NOMO-1 treated with dmso at 0.1 percent for 144 hours (cell line): ENCODE data around the gene PIGM.
"Not testable (repeated sequence)": the region's sequence is repeated elsewhere in the genome, so short reads cannot be mapped to it uniquely, and the experiment has no call there.

ENCODE experiments used
- DNase-seq: peaks from one replicate; lab custom pipeline; 2025; ENCODE audit not compliant: unreplicated experiment; lab: John Stamatoyannopoulos, UW

Gene PIGM

GRCh38 chr1:160061369-160062229 is 29.8 kb upstream of the PIGM start:
- no peak for DNase-seq

- no peak for DNase-seq
These were observed 26.3 kb upstream of the PIGM start for GRCh38 chr1:160058087-160058486.

DNA sequence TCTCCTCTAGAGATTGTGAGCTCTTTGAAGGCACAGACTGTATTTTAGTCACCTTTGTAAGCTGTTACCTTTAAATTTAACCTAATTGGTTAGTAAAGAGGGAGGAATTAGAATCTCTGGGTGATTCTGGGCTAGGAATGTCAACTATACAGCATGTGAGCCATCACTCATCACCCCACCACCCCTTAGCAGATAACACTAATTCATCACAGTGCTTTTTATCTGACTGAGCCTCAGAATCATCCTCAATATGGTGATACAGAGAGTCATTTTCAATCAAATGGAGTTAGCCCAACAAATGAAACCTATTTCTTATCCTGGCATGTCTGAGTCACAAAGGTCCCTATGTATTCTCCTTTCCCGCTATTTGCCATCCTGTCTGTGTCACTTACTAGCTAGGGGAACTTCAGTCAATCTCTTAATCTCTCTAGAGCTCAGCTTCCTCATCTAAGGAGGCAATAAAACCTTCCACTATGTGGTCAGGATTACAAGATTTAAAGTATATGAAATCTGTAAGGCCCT is 24.9 kb upstream of the PIGM start:
- no peak for DNase-seq

GRCh38 chr1:160053548-160054365 is 22.0 kb upstream of the PIGM start:
- no peak for DNase-seq

GRCh38 chr1:160052936-160053335 is 21.1 kb upstream of the PIGM start:
- DNase-seq: no peak

GRCh38 chr1:160050619-160051018 is 18.8 kb upstream of the PIGM start:
- no peak for DNase-seq

DNA sequence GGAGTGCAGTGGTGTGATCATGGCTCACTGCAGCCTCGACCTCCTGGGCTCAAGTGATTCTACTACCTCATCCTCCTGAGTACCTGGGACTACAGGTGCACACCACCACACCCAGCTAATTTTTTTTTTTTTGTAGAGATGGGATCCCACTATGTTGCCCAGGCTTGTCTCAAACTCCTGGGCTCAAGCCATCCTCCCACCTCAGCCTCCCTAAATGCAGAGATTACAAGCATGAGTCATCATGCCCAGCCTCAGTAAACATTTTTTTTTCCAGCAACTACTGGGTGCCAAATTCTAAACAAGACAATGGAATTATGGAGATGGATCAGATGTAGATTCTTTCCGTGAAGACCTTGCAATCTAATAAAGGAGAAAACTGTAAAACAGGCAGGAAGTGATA is 18.4 kb upstream of the PIGM start:
- not testable (repeated sequence) for DNase-seq

GRCh38 chr1:160049101-160049500 is 17.3 kb upstream of the PIGM start:
- DNase-seq: no peak

DNA sequence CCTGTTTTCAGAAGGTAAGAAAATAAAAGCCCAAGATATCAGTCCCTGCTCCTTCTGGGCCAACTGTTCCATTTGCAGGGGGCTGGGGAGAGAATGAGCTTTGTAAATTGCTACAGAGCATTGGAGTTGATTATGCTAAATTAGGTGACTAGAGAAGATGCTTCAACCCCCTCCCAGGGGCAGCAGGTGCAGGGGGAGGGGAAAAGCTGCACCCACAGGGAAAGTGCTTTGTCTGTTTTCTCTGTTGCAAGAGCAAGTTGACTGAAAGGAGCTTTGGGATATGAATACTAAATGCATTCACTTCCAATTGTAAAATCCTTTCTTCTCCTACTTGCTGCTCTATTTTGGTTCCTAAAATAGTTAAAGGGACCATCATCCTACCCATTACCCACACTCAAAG is 16.5 kb upstream of the PIGM start:
- DNase-seq: no peak

GRCh38 chr1:160047111-160047991 is 15.6 kb upstream of the PIGM start:
- DNase-seq: no peak

GRCh38 chr1:160046494-160047110 is 14.8 kb upstream of the PIGM start:
- peak; percentile 20 for DNase-seq

DNA sequence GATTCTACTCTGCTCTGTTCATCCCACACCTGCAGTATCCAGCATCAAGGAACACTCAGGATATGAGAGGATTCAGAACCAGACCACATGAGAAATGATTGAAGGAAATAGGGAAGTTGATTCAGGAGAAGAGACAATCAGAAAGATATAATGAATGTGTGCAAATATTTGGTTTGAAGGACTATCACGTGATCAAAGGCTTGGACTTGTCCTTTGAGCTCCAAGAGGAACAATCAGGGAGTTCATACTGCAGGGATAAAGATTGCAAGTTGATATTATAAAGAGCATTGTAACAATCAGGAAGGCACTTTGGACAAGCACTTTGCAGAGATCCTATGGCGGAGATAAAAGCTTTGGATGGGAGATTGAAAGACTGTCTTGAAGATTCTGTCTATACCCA is 13.9 kb upstream of the PIGM start:
- DNase-seq: no peak

DNA sequence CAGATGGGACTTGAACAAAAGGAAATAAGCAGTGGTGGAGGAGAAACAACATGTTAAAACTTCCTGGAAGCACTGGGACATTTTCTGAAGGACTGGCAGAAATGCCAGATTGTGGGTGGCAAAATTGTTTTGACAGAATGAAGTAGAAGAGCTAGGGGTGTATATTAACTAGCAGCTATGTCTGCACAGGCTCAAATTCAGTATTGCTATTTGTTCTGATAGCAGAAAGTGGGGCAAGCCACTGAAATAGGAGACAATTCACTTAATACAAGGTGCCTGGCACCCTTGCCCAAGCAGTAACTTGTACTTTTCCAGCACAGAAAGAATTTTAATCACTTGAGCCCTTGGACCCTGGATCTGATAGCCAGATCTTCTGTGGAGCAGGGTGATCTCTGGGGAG is 11.8 kb upstream of the PIGM start:
- no peak for DNase-seq

- DNase-seq: no peak
These were observed 8.7 kb upstream of the PIGM start for GRCh38 chr1:160040476-160040875.

GRCh38 chr1:160032165-160032820 is 503 bp upstream of the PIGM start:
- no peak for DNase-seq

DNA sequence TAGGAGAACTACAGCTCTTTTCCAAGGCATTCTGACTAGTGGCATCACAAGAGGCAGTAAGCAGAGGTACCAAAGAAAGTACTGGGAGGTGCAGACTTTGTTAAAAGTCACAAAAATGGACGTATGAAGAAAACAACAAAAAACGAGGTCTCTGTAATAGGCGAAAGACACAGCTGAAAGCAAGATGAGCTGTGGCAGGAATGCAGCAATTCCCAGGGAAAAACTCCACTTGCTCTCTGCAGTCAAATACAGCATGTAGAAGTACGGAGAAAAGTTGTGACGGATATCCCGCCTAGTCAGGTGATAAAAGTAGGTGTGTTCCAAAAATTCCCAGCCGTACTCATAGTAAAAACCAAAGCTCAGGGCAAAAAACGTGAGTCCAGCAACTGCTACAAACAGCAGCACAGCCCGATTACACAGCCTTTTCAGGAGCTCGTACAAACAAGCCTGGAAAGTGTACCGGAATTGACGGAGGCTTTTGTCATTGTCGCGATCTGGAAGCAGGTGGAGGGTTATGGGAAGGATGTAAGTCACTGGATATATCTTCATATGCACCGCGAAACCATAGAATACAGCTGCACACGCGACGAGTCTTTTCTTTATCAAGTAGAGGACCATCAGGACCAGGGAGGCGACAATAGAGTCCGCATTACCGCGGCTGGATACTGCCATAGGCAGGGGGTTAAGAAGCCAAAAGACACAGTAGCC is 979 bp downstream of the PIGM start:
- DNase-seq: no peak

GRCh38 chr1:160028426-160028825 is 3.4 kb downstream of the PIGM start:
- DNase-seq: no peak

DNA sequence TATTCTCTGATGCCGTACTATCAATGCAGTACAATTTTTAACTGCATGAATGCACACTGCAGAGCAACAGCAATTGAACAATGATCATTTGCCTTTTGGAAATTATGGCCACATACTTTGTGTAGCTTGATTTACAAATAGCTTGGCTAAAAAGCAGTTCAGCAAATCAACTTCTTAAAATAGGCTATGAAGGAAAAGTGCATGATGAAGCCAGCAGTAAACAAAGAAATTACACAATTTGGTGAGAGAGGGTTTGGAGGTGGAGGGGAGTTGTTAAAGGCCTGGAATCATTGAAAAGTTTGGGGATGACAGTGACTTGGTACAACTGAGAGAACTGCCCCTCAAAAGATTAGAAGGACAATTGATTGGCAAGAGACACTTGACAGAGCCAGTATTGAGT is 6.5 kb downstream of the PIGM start:
- no peak for DNase-seq

DNA sequence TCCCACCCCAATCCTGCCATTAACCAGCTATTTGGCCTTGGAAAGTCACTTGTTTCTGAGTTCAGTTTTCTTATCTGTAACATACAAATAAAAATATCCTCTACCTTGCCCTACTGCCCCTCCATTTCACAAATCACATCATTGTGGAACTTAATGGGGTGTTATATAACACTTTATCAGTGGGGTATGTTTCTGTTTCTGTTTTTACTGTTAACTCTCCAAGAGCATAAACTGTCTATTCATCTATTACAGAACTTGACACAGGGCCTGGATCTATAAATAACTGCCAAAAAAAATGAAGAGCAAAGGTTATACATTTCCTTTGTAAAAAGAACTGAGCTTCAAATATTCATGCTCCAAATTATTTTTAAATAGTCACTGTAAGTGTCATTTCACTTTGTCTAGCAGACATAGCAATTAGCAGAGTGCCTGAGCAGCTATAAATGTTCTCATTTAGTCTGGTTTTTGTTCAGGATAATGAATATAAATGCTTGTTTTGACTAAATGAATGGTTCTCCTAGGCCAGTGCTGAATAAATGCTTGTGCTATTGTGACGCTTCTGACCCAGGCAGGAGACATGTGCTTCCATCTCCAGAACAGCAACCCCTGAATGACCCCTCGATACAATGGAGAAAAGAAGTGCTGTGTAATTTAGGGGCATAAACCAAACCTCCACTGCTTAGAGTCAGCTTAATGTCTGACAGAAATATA is 7.4 kb downstream of the PIGM start:
- no peak for DNase-seq
